Measurements from ENCODE around the gene FBLN1.

FBLN1 gene

DNA sequence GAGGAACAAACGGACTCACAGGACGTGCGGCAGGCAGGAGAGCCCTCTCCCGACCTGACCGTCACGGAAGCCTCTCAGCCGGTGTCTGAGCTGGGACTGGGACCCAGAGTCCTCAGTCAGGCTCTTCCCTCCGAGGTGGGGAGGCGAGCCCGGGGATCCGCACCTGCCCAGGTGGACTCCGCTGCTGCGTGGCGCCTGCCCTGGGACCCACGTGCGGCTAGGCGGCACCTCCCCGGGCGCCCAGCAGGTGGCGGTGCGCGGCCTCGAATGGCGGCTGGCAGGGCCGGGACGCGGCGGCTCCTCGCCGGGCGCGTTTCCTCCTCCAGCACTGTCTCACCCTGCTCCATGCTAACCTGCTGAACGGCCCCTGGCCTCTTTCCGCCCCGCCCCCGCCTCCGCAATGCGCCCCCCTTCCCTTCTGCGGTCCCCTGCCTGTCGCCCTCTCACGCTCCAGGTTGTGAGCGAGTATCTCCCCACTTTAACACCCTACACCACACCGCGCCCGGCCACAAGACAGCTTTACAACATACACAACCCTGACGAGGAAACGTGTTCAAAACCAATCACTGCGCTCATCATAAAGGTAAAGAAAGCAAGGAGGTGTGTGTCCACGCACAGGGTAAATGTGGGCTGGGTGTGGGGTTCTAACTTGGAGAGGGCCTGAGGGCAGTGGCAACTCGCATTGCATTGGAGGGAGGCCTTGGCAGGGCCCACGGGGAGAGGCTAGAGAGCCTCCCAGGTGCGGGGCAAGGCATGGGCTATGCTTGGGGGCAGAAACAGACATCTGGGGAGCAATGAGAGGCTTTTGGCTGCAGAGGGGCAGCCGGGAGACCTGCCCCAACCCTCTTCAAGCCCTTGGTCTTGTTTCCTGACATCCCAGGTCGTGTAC, 143.1 kb downstream of the FBLN1 start:
- DNase-seq, result peak; percentile 67

DNA sequence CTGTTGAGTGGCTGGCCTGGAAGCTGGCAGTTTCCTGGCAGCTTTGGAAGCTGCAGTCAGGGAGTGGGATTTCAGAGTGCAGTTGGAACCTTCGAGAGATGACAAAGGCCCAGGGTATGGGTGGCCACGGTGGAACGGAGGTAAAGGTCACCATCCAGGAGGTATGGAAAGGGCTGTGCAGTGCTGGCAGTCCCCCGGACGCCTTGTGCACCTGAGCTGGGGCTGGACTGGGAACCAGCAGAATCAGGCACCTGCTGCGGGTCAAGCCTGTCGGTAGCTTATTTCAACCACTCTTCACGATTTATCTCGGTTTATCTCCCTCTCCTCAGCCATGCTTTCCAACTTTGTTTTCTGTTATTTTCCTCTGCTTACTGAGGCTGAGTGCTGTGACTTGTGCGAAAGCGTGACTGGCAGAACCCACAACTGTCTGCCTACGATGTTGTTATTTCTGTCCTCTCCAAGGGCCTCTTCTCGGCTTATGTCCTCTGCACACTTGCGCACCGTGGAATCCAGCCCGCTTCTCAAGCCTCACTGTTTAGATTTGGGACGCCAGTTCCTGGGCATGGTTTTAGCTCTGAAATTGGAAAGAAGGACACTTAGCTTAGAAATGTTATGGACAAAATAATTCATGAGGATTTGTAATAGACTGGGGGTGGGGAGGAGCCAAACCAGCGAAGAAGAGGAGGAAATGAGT, 145.0 kb downstream of the FBLN1 start:
- no peak for DNase-seq

DNA sequence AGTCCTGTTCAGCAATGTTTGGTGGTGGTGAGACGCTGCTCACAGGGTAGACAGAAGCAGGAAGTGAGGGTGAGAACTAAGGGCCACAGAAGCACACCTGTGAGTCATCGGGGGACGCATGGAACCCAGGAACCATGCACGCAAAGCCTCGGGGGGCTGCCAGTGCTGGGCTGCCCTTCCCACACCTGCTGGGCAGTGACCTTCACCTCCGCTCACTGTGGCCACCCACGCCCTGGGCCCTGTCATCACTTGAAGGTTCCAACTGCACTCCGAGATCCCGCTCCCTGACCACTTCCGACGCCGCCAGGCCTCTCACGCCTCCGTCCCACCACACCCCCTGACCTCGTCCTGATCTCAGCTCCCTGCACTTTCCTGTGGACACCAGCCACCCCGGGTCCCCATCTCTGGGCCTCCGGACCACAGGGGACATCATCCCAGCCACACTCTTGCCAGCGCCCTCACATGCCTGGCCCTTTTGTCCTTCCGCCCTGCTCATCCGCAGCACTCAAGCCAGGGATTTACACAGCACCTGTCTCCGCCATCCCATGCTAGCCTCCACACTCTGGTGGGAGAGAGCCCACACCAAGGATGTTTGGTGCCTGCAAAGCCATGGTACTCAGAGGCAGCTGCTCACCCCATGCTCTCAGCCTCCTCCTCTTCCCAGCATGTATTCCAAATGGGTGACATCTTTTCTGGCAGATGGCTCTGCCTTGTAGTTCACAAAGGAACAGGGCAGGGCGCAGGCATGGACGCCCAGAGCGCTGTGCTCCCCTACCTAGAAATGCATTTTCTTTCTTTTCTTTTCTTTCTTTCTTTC, 145.8 kb downstream of the FBLN1 start:
- DNase-seq, result no peak

DNA sequence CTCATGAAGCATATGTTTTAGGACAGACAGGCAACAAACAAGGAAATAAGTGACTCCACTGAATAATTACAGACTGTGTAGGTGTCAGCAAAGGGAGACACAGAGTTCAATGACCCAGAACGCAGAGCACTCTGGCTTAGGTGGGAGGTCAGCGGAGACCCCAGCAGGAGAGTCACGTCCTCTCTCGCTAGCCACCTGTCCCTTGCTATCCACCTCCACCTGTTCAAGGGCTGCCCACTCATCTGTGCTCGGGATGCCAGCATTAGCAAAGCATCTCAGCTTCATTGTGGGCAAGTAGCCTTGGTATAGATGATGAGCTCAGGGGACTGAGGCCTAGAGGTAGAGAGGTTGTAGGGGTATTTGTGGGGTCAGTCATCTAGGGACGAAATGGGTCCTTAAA, 147.1 kb downstream of the FBLN1 start:
- DNase-seq, result no peak

DNA sequence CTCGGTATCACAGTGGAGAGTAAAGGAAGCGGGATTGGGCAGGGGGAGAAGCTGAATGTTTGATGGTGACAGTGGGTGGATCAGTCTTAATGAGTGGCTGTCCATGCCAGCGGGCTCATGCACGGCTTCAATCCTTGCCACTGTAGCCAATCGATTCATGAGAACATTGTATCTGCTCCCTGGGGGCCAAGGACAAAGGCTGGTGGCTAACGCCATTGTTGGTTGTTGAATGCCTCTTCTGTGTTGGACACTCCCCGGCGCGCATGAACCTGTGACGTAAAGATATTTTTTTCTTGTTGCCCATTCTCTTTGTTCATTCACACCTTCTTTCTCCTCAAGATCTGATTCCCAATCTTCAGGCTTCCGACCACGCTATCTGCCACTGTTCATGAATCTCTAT, 148.0 kb downstream of the FBLN1 start:
- no peak for DNase-seq

All from 8988T (cell line).